ENCODE measurements around the gene FOSL2.

DNA sequence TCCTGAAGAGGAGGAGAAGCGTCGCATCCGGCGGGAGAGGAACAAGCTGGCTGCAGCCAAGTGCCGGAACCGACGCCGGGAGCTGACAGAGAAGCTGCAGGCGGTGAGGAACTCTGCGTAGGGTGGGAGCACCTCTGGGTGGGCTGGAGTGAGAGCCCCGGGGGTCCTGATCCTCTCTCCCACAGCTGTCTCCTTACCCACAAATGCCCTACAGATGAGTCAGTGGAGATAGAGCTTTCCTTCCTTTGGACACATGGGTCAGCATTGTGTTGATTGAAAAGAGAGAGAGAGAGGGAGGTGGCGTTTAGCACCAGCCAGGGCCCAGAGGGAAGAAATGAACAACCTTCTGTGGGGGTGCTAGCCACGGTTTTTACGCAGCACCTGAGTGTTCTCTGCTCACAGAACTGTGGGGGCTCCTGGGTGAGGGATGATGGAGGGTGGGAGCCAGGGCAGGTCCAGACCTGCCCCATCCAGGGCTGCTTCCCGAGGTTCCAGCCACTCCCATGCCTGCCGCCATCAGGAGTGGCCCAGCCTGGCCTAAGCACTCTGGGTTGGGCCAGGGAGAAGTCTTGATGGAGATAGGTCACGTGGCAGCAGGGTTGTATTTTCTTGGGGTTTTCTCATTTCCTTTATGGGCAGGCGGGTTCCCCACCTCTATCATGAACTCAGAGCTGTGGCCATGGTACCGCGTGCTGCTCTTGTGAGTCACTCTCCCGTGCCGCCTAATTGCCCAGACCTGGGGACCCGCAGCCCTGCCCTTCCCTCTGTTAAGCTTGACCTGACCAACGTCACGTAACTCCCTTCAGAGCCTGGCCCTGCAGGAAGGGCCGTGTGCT lies 16.3 kb downstream of the FOSL2 start:
- TF ChIP-seq TAF1 (IDR thresholded peaks at IDR 0.05; ENCODE audit: low read depth) = no peak
- TF ChIP-seq CEBPB (IDR thresholded peaks at IDR 0.05) = no peak
